HG02943 (cell line): ENCODE data around the gene MVP.

ENCODE experiments used
- ATAC-seq: cut with Tn5 transposase; IDR thresholded peaks from one replicate; pipeline ENCODE4 v1.9.1; 2021; ENCODE audit warnings: mild to moderate bottlenecking, low read depth, moderate library complexity; ENCODE audit not compliant: unreplicated experiment

The MVP gene

GRCh38 chr16:29804020-29804419 lies 16.2 kb upstream of the MVP start:
- no peak for ATAC-seq

- no peak for ATAC-seq
These were observed 15.6 kb upstream of the MVP start for GRCh38 chr16:29804455-29805231.

GRCh38 chr16:29805232-29806098 lies 14.8 kb upstream of the MVP start:
- ATAC-seq: peak; percentile 54

GRCh38 chr16:29806099-29806579 lies 14.1 kb upstream of the MVP start, which contains the start of gene MAZ:
Gene MAZ, plus strand, starts transcription at chr16:29806529. Its CDS starts 173 bp downstream, at chr16:29806702.
- ATAC-seq: no peak

- ATAC-seq: no peak
These were observed 13.4 kb upstream of the MVP start for GRCh38 chr16:29806641-29807425.

- no peak for ATAC-seq
These were observed 12.6 kb upstream of the MVP start for GRCh38 chr16:29807426-29808218.

GRCh38 chr16:29808219-29808900 lies 11.9 kb upstream of the MVP start:
- no peak for ATAC-seq

- ATAC-seq: no peak
These were observed 11.1 kb upstream of the MVP start for GRCh38 chr16:29809031-29809747.

- no peak for ATAC-seq
These were observed 10.2 kb upstream of the MVP start for GRCh38 chr16:29809850-29810698.

- no peak for ATAC-seq
These were observed 9.5 kb upstream of the MVP start for GRCh38 chr16:29810699-29811169.

- no peak for ATAC-seq
These were observed 8.9 kb upstream of the MVP start for GRCh38 chr16:29811170-29811895.

GRCh38 chr16:29811896-29812665 lies 8.2 kb upstream of the MVP start, which contains the start of gene PRRT2:
Gene PRRT2, plus strand, starts transcription at chr16:29812193. Its CDS starts 862 bp downstream, at chr16:29813055.
- no peak for ATAC-seq

GRCh38 chr16:29812754-29813643 lies 7.3 kb upstream of the MVP start:
- ATAC-seq: no peak

- ATAC-seq: no peak
These were observed 6.4 kb upstream of the MVP start for GRCh38 chr16:29813644-29814562.
